WTC11 (cell line): ENCODE results near the gene GRAMD1B. TPM values are rescaled to one million over a fixed set of nuclear protein-coding genes. Genes with fewer than 3 reads are reported as not detected.

Source experiments
- ATAC-seq: fragments of 200-7000 bp; cut with Tn5 transposase; 2 replicates; pipeline ENCODE4 v1.10.0; 2021; ENCODE audit warnings: mild to moderate bottlenecking, moderate library complexity
- CTCF ChIA-PET: fragments of 300-600 bp; sonication (Branson Sonifier 250); formaldehyde crosslinking; loops from one replicate; lab custom pipeline; 2021; ENCODE audit warnings: antibody characterized with exemption; lab: Charles Lee
- POLR2A ChIA-PET: fragments of 350-600 bp; sonication (Branson Sonifier 250); formaldehyde crosslinking; loops from one replicate; lab custom pipeline; 2021; ENCODE audit warnings: antibody characterized with exemption; lab: Charles Lee
- DNase-seq: peaks from one replicate; pipeline ENCODE4 v3.0.0; 2021; ENCODE audit warnings: low spot score
- H3K27ac Mint-ChIP-seq: 2 replicates; pipeline ENCODE4 v1.8.0; 2021; ENCODE audit warnings: mixed read lengths
- H3K27me3 Mint-ChIP-seq: 2 replicates; pipeline ENCODE4 v1.8.0; 2021; ENCODE audit warnings: low read depth, mild to moderate bottlenecking, moderate library complexity, mixed read lengths
- H3K36me3 Mint-ChIP-seq: 2 replicates; pipeline ENCODE4 v1.8.0; 2021; ENCODE audit warnings: mixed read lengths
- H3K4me1 Mint-ChIP-seq: 2 replicates; pipeline ENCODE4 v1.8.0; 2022; ENCODE audit warnings: mixed read lengths
- H3K4me3 Mint-ChIP-seq: 2 replicates; pipeline ENCODE4 v1.8.0; 2021; ENCODE audit warnings: mild to moderate bottlenecking, moderate library complexity, mixed read lengths
- H3K9me3 Mint-ChIP-seq: 2 replicates; pipeline ENCODE4 v1.8.0; 2021; ENCODE audit warnings: mixed read lengths
- ATF1 ChIP-seq: sonication (generic); formaldehyde crosslinking; IDR thresholded peaks from 2 replicates; pipeline ENCODE4 v1.8.1; 2023; ENCODE audit warnings: mild to moderate bottlenecking, moderate library complexity, missing genetic modification reagents
- CREB1 ChIP-seq: sonication (generic); formaldehyde crosslinking; IDR thresholded peaks from 2 replicates; pipeline ENCODE4 v1.8.0; 2023; ENCODE audit warnings: mild to moderate bottlenecking, missing genetic modification reagents
- CTCF ChIP-seq: fragments of 200-600 bp; IDR thresholded peaks from 2 replicates; pipeline ENCODE4 v1.8.0; 2022; ENCODE audit warnings: antibody characterized with exemption
- E2F5 ChIP-seq: sonication (generic); formaldehyde crosslinking; IDR thresholded peaks from 2 replicates; pipeline ENCODE4 v1.8.1; 2022; ENCODE audit warnings: mild to moderate bottlenecking, moderate library complexity, missing genetic modification reagents
- ELF4 ChIP-seq: sonication (generic); formaldehyde crosslinking; IDR thresholded peaks from 2 replicates; pipeline ENCODE4 v1.8.1; 2022; ENCODE audit warnings: low read depth, mild to moderate bottlenecking, moderate library complexity, missing genetic modification reagents
- FOXK1 ChIP-seq: sonication (generic); formaldehyde crosslinking; IDR thresholded peaks from 2 replicates; pipeline ENCODE4 v1.8.0; 2022; ENCODE audit warnings: mild to moderate bottlenecking, moderate library complexity, missing genetic modification reagents
- JUN ChIP-seq: sonication (generic); formaldehyde crosslinking; IDR thresholded peaks from 2 replicates; pipeline ENCODE4 v1.8.0; 2023; ENCODE audit warnings: mild to moderate bottlenecking, missing genetic modification reagents
- KAT7 ChIP-seq: sonication (generic); formaldehyde crosslinking; IDR thresholded peaks from 2 replicates; pipeline ENCODE4 v1.8.1; 2023; ENCODE audit warnings: missing genetic modification reagents, mild to moderate bottlenecking, borderline replicate concordance
- PRDM15 ChIP-seq: sonication (generic); formaldehyde crosslinking; IDR thresholded peaks from 2 replicates; pipeline ENCODE4 v1.8.0; 2022; ENCODE audit warnings: missing genetic modification reagents
- PRRX2 ChIP-seq: fragments of 250-450 bp; sonication (Bioruptor Pico); IDR thresholded peaks from 2 replicates; pipeline ENCODE4 v1.8.0; 2021; ENCODE audit warnings: mild to moderate bottlenecking
- SOX15 ChIP-seq: fragments of 250-450 bp; sonication (Bioruptor Pico); IDR thresholded peaks from 2 replicates; pipeline ENCODE4 v1.9.0; 2021; ENCODE audit warnings: mild to moderate bottlenecking
- ZNF232 ChIP-seq: sonication (generic); formaldehyde crosslinking; IDR thresholded peaks from 2 replicates; pipeline ENCODE4 v1.8.0; 2022; ENCODE audit warnings: mild to moderate bottlenecking, missing genetic modification reagents
- ZNF416 ChIP-seq: fragments of 250-450 bp; sonication (Bioruptor Pico); IDR thresholded peaks from 2 replicates; pipeline ENCODE4 v1.9.0; 2021; ENCODE audit warnings: mild to moderate bottlenecking, inconsistent platforms
- ZNF512 ChIP-seq: sonication (generic); formaldehyde crosslinking; IDR thresholded peaks from 2 replicates; pipeline ENCODE4 v1.8.1; 2022; ENCODE audit warnings: missing genetic modification reagents, borderline replicate concordance
- ZNF532 ChIP-seq: fragments of 250-450 bp; sonication (Bioruptor Pico); IDR thresholded peaks from 2 replicates; pipeline ENCODE4 v1.9.0; 2021; ENCODE audit warnings: mild to moderate bottlenecking, borderline replicate concordance
- ZSCAN18 ChIP-seq: fragments of 250-450 bp; sonication (Bioruptor Pico); IDR thresholded peaks from 2 replicates; pipeline ENCODE4 v2.1.2; 2022; ENCODE audit warnings: mild to moderate bottlenecking, moderate library complexity
- total RNA-seq: library from RNA; stranded (reverse); gene quantifications from 3 replicates; pipeline ENCODE4 v1.2.3, GENCODE V29; 2021

The GRAMD1B gene
- total RNA-seq, 1 experiment from 2014 or later = 31.5 TPM

- no peak overlapping the region for H3K4me3 Mint-ChIP-seq
- no peak for DNase-seq
- TF ChIP-seq JUN (CRISPR knock-in tag) (no peak), ATF1 (no peak), FOXK1 (CRISPR knock-in tag) (no peak), ZNF532 (CRISPR knock-in tag) (no peak), CTCF (no peak), SOX15 (CRISPR knock-in tag) (no peak), KAT7 (CRISPR knock-in tag) (no peak), E2F5 (CRISPR knock-in tag) (no peak), ZSCAN18 (CRISPR knock-in tag) (no peak), ZNF232 (CRISPR knock-in tag) (no peak), ZNF512 (no peak), ZNF416 (CRISPR knock-in tag) (no peak), CREB1 (CRISPR knock-in tag) (no peak), PRRX2 (CRISPR knock-in tag) (no peak), PRDM15 (CRISPR knock-in tag) (no peak), ELF4 (no peak)
- TF ChIP-seq, all 79 proteins: peak for 0
- peaks cover under 1% of the 10 kb centered on the region for H3K4me1 Mint-ChIP-seq
- H3K27ac Mint-ChIP-seq = no peak overlapping the region
- CTCF ChIA-PET = interaction anchor here (0.8 to 2.3 kb wide), 5 partner anchors 9 to 226 kb away, joined by 3 to 10 read pairs (median 4); no protein-coding TSS in a partner anchor
- POLR2A ChIA-PET = no interaction called here
- no peak for ATAC-seq
- no peaks in the 10 kb centered on the region for H3K27me3 Mint-ChIP-seq
- H3K36me3 Mint-ChIP-seq = 0 out of 2 replicates have a peak, but pooled peaks cover 2% of the 10 kb centered on the region
- no peaks in the 10 kb centered on the region for H3K9me3 Mint-ChIP-seq
Measured at GRCh38 chr11:123487157-123487744, 57.2 kb downstream of the GRAMD1B start.
